ENCODE measurements around the gene P2RY11.

- TF ChIP-seq RARB (CRISPR knock-in tag; IDR thresholded peaks at IDR 0.05) (no peak), ZC3H10 (CRISPR knock-in tag; IDR thresholded peaks at IDR 0.05) (no peak)
- TF ChIP-seq, protein P1, sequence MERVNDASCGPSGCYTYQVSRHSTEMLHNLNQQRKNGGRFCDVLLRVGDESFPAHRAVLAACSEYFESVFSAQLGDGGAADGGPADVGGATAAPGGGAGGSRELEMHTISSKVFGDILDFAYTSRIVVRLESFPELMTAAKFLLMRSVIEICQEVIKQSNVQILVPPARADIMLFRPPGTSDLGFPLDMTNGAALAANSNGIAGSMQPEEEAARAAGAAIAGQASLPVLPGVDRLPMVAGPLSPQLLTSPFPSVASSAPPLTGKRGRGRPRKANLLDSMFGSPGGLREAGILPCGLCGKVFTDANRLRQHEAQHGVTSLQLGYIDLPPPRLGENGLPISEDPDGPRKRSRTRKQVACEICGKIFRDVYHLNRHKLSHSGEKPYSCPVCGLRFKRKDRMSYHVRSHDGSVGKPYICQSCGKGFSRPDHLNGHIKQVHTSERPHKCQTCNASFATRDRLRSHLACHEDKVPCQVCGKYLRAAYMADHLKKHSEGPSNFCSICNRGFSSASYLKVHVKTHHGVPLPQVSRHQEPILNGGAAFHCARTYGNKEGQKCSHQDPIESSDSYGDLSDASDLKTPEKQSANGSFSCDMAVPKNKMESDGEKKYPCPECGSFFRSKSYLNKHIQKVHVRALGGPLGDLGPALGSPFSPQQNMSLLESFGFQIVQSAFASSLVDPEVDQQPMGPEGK (CRISPR knock-in tag; IDR thresholded peaks at IDR 0.05; ENCODE audit: borderline replicate concordance): no peak
Measured at GRCh38 chr19:10149427-10149826, 37.9 kb downstream of the P2RY11 start.
